Stimulated activated CD8-positive, alpha-beta memory T cell treated with anti-CD3 and anti-CD28 coated beads, Interleukin-7, amount 100 ng/mL, for 1 hour (primary cell): ENCODE data around the gene TMTC4.
"Not testable (repeated sequence)": the region's sequence is repeated elsewhere in the genome, so short reads cannot be mapped to it uniquely, and the experiment has no call there.

Experiments
- DNase-seq, 2 donors: peaks; one replicate each; pipeline ENCODE4 v3.0.0-alpha.2; 2020; ENCODE audit warnings: low read depth in 2 of 2

TMTC4 gene

DNA sequence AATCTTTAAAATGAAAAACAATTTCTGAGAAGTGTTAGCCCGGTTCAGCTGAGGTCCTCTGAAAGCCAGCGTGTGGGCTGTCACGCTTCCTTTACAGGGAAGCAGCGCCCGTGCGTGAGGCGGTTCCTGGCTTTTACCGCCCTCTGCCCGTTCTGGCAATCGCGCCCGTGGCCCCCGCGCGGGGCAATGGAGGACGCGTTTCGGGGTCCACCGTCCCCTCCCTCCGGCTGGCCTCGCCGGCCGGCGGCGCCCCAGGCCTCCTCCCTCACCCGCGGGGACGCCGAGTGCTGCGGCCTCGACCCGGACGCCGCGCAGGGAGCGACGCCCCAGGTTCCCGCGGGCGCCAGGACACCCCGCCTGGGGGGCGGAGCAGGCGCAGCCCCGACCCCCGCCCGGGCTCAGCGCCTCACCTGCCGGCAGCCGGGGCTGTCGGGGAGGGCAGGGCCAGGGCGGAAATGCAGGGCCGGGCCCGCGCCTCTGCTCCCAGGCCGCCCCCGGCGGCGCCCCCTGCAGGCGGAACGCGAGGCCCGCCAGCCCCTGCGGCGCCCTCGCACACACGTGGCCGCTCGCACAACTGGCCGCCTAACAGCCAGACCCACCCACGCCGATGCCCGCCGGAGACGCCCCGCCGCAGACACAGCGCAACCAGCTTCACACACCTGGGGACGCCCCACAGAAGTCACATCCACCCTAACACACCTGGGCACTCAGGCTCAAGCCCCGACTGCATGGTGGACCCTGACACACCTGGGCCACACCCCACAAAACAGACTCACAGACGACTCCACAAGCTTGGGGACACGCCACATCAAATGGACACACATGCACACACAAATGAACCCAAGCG lies 86.0 kb downstream of the TMTC4 start, which contains the start of gene GGACT:
Gene GGACT (minus strand): TSS at position 459 of the 847 bp plus-strand sequence. CDS start 56,198 bp downstream, outside the sequence.
- DNase-seq: peak; percentile 63 to 71

DNA sequence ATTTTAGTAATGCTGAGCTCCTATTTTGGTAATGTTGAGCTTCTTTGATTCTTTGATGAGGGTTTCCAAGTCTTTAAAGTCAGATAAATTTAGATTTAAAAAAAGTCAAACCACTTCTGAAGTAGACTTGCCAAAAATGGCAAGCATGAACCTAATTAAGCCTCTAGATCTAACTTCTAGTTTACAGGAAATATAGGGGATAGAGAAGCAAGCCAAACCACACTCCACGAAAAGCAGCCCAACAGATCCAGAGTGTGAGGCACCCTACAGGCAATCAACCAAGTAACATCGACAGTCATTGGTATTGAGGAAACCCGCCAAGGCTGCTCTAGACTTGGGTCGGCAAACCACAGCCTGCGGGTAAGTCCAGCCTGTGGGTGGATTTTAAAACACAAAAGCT lies 89.7 kb downstream of the TMTC4 start:
- no peak for DNase-seq

GRCh38 chr13:100581504-100581903 lies 93.1 kb downstream of the TMTC4 start:
- DNase-seq: no peak

- no peak for DNase-seq
Observed at GRCh38 chr13:100581030-100581429, 93.6 kb downstream of the TMTC4 start.

- no peak for DNase-seq
Observed at GRCh38 chr13:100580045-100580444, 94.5 kb downstream of the TMTC4 start.

- not testable (repeated sequence) for DNase-seq
Observed at GRCh38 chr13:100577239-100577638, 97.4 kb downstream of the TMTC4 start.

- peak; percentile 39 to 67 for DNase-seq
Observed at GRCh38 chr13:100573121-100573520, 101.5 kb downstream of the TMTC4 start.

GRCh38 chr13:100566543-100566942 lies 108.1 kb downstream of the TMTC4 start:
- DNase-seq: no peak

GRCh38 chr13:100565286-100565685 lies 109.3 kb downstream of the TMTC4 start:
- no peak for DNase-seq

GRCh38 chr13:100564444-100565223 lies 110.0 kb downstream of the TMTC4 start:
- no peak for DNase-seq

- DNase-seq: no peak
Observed at GRCh38 chr13:100563779-100564178, 110.8 kb downstream of the TMTC4 start.

DNA sequence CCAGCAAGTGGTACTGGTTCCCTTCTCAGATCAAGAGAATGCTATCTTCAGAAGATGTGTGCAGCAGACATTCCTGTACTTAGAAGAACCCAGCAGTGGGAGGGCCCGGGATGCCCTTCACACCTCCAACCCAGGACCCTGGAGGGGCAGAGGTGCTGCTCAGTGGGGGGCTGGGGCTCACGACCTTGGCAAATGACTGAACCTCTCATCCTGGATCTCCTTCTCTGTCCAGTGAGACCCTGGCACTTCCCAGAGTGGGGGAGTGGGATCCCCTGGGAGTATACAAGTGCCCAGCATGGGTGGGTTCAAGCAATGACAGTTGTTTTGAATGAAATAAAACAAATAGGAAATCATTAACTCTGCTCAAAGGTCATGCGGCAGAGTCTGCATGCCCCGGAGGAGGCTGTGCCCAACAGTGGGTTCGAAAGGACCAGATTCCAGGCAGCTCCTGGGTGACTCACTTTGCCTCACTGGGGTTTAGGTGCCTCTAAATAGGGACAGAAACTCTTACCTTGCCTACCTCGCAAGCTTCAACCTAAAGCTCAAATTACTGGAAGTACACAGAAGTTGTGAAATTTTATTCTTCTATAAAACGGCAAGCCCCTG lies 112.9 kb downstream of the TMTC4 start:
- no peak for DNase-seq

DNA sequence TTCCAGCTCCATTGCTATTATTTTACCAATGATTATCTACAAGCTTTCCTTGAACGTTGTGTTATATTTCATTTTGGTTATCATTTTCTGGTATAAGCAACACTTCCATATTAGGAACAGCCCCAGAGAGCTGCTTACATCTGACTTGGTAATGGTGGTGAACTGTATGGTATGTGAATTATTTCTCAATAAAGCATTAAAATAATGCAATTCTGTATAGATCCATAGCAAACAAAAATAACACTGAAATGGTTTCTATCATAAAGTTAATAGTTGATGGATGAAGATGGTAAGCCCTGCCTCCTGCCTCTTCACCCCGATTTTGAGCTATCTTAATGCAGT lies 113.5 kb downstream of the TMTC4 start:
- DNase-seq: no peak

DNA sequence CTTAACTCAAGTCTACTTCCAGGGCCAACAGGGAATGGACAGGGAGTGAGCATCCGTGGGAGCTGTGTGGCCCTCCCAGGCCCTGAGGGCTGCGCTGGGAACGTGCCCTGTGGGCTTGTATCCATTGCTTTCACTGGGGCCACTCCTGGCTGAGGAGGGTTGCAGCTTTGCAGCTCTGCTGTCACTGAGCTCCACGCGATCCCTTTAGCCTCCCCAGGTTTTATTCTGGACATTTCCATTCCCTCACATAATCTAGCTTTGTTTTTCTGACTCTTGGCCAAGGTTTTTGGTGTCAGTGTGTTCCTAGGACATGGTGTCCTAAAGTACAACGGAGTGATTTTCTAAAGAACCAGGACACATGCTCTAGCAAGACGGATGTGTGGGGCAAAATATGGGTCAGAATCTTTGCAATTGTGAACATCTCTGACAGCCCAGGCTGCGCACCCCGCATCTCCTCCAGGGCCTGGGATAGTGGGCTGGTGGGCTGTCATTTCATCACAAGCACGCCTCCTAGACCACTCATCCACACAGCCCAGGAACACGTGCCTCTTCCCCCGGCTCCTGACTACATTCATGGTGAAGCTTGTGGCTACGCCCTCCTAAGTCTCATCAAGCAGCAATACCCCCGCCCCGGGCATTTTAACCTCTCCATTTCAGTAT lies 114.0 kb downstream of the TMTC4 start:
- DNase-seq: no peak

GRCh38 chr13:100559886-100560285 lies 114.7 kb downstream of the TMTC4 start:
- no peak for DNase-seq
